Stomach (tissue), 9 donors: ENCODE data around the gene IFRD2. TPM values are rescaled to one million over a fixed set of nuclear protein-coding genes. Genes with fewer than 3 reads are reported as not detected.
A peak's percentile ranks its signal among the peaks of the same experiment; 100 is the strongest.

ENCODE experiments used
- DNase-seq, 2 donors: peaks; one replicate each; pipeline versions ENCODE4 v3.0.0 to v3.0.0-alpha.2; 2013 to 2019
- H3K27ac ChIP-seq, 5 donors: fragments of 200-600 bp in 4 of 5; sonication (generic) in 4 of 5; one replicate each; pipeline ENCODE4 v1.5.1; 2013 to 2019; ENCODE audit warnings: mild to moderate bottlenecking in 1 of 5, moderate library complexity in 1 of 5
- H3K27me3 ChIP-seq, 3 donors: fragments of 200-600 bp; sonication (generic); one replicate each; pipeline ENCODE4 v1.5.1; 2017 to 2019; ENCODE audit warnings: mixed run types in 1 of 3
- H3K36me3 ChIP-seq, 4 donors: fragments of 200-600 bp; sonication (generic); 1 replicate in 3 of 4; 2 replicates in 1 of 4; pipeline ENCODE4 v1.5.1; 2016 to 2019
- H3K4me1 ChIP-seq, 4 donors: fragments of 200-600 bp; sonication (generic); one replicate each; pipeline ENCODE4 v1.5.1; 2016 to 2019
- H3K4me3 ChIP-seq, 4 donors: fragments of 200-600 bp; sonication (generic) in 3 of 4; one replicate each; pipeline ENCODE4 v1.5.1; 2016 to 2019; ENCODE audit warnings: mild to moderate bottlenecking in 1 of 4
- H3K9me3 ChIP-seq, 4 donors: fragments of 200-600 bp; sonication (generic); one replicate each; pipeline ENCODE4 v1.5.1; 2016 to 2019
- CTCF ChIP-seq, 7 experiments: fragments of 450-650 bp in 4 of 7; fragments of 200-600 bp in 3 of 7; sonication (generic) in 3 of 7; IDR thresholded peaks; one replicate each; pipeline ENCODE4 v1.5.1; 2016 to 2019; ENCODE audit warnings: antibody characterized with exemption in 7 of 7, control low read depth in 2 of 7, mild to moderate bottlenecking in 1 of 7
- EP300 ChIP-seq: sonication (generic); formaldehyde crosslinking; IDR thresholded peaks from one replicate; pipeline ENCODE4 v1.6.1; 2017; ENCODE audit warnings: antibody characterized with exemption
- POLR2A ChIP-seq, 4 donors: fragments of 450-650 bp; IDR thresholded peaks; one replicate each; pipeline ENCODE4 v1.6.1; 2016; ENCODE audit warnings: antibody characterized with exemption in 4 of 4, control low read depth in 2 of 4, mild to moderate bottlenecking in 1 of 4, moderate library complexity in 1 of 4
- POLR2AphosphoS5 ChIP-seq, 3 donors: sonication (generic); formaldehyde crosslinking; IDR thresholded peaks; one replicate each; pipeline ENCODE4 v1.6.1; 2016; ENCODE audit warnings: antibody characterized with exemption in 3 of 3
- WGBS, 5 donors: extraction: QIAGEN DNeasy Blood & Tissue Kit in 3 of 5; methylation state at CpG; one replicate each; pipeline versions ENCODE4 v1.1.5 to v1.1.7; 2013 to 2018; 5-methylcytosine and 5-hydroxymethylcytosine counted together
- intact Hi-C: fragments of 100-400 bp; cut with DNase I; formaldehyde crosslinking; loops from one replicate; pipeline ENCODE4 v1.15.1; 2023; ENCODE audit warnings: low total_unique reads
- polyA plus RNA-seq, 3 donors: library from polyadenylated mRNA; stranded (reverse); fragments of 200-250 nt; gene quantifications; one replicate each; pipeline ENCODE4 v1.2.3, GENCODE V29; 2013
- total RNA-seq, 5 donors: library from RNA; depleted of rRNA; stranded (reverse); fragments of >200 nt; gene quantifications; one replicate each; pipeline versions ENCODE4 v1.1.0 to v1.2.3, GENCODE V29; 2014 to 2016
- donor health status: healthy with polysubstance abuse.
- donor health status: Bipolar disorder and iron deficiency.
- donor health status: healthy.

Gene IFRD2
- total and polyA plus RNA-seq, 8 donors = 69.9 to 254 (median 113) TPM

DNA sequence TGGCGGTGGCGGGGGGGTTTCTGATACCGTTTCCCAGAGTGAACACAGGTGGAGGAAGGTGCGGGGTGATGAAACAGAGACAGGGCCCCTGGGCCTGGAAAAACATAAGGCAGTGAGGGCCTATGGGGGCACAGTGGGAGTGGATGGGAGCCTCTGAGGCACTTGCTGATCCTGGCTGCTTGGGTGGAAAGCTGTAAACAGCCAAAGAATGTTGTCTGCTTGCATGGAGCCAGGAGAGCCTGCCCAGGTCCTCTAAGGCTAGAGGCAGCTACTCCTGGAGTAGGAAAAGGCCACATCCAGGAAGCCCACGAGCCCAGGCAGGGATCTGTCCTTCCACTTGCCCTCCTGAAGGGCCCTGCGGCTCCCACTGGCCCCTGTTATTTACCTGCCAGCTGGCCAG lies 26.2 kb downstream of the IFRD2 start:
- no peak for DNase-seq
- H3K27ac ChIP-seq = peak overlapping the region; percentile 88 to 98 (median 95)
- no peaks in the 10 kb centered on the region for H3K9me3 ChIP-seq
- WGBS, 5 donors = 54 to 73% (median 62%) methylated on average over 5 to 6 of the region's 6 CpGs
- peaks cover 0 to 6% (median 0%) of the 10 kb centered on the region in 3 donors for H3K27me3 ChIP-seq
- H3K4me3 ChIP-seq = peak overlapping the region; percentile 34 to 52 (median 45)
- H3K36me3 ChIP-seq = peaks cover 0 to under 1% (median 0%) of the 10 kb centered on the region in 4 donors
- H3K4me1 ChIP-seq = peaks cover 63 to 92% (median 79%) of the 10 kb centered on the region in 4 donors
- TF ChIP-seq EP300 (no peak), CTCF (IDR thresholded peaks at IDR 0.05) (no peak), POLR2A (IDR thresholded peaks at IDR 0.05) (no peak), POLR2AphosphoS5 (IDR thresholded peaks at IDR 0.05) (no peak)
- intact Hi-C loops = no loop called here

GRCh38 chr3:50265571-50265970 lies 26.7 kb downstream of the IFRD2 start:
- Histone ChIP-seq H3K4me1 (peaks cover 63 to 92% (median 79%) of the 10 kb centered on the region in 4 donors), H3K9me3 (no peaks in the 10 kb centered on the region), H3K36me3 (no peaks in the 10 kb centered on the region), H3K27ac (peak overlapping the region; percentile 88 to 98 (median 95)), H3K27me3 (peaks cover 0 to 6% (median 0%) of the 10 kb centered on the region in 3 donors), H3K4me3 (peak overlapping the region in 1 of 4 donors; percentile 45)
- DNase-seq = no peak
- intact Hi-C loops = no loop called here
- WGBS, 5 donors = 35 to 62% (median 50%) methylated on average over 1 of the region's 1 CpG
- TF ChIP-seq POLR2A (IDR thresholded peaks at IDR 0.05) = no peak
- TF ChIP-seq POLR2AphosphoS5 (IDR thresholded peaks at IDR 0.05) = no peak
- no peak for TF ChIP-seq EP300
- TF ChIP-seq CTCF (IDR thresholded peaks at IDR 0.05) = no peak

- DNase-seq = peak in 1 of 2 donors; percentile 76
- Histone ChIP-seq H3K27me3 (peaks cover 0 to 6% (median 0%) of the 10 kb centered on the region in 3 donors), H3K4me1 (peaks cover 64 to 90% (median 78%) of the 10 kb centered on the region in 4 donors), H3K36me3 (no peaks in the 10 kb centered on the region), H3K27ac (peak overlapping the region; percentile 88 to 98 (median 95)), H3K9me3 (no peaks in the 10 kb centered on the region), H3K4me3 (no peak overlapping the region)
- 48 to 62% (median 53%) methylated on average over 6 to 7 of the region's 7 CpGs for WGBS, 5 donors
- no peak for TF ChIP-seq POLR2A (IDR thresholded peaks at IDR 0.05)
- TF ChIP-seq POLR2AphosphoS5 (IDR thresholded peaks at IDR 0.05) = peak in 1 of 3 donors; percentile 7
- intact Hi-C loops = no loop called here
These were observed 27.2 kb downstream of the IFRD2 start for GRCh38 chr3:50264964-50265485.

DNA sequence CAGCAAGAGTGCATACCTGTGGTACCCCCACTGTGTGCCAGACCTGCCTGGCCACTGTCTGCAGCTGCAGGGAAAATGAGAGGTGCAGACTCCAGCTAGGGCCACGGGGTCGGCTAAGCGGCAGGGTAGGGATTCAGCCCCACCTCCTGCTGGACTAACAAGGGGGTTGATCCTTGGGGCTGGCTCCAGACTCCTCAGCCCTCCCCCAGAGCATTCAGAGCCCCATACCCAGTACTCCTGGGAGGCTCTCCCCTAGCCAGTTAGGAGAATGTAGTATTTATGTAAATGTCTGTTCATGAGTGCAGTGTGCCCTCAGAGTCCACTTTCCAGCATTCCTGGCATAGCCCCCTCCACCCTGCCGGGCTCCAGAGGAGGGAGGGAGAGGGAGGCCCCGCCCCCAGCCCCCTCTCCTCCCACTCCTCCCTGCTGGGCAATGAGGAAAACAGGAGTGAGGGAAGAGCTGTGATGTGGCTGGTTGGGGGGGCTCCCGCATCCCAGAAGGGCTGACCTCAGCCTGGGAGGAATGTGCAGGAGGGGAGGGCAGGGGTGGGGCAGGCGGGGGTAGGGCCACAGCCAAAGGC lies 27.8 kb downstream of the IFRD2 start:
- no peak overlapping the region for H3K4me3 ChIP-seq
- intact Hi-C loops = no loop called here
- peaks cover 0 to 6% (median 0%) of the 10 kb centered on the region in 3 donors for H3K27me3 ChIP-seq
- H3K36me3 ChIP-seq = no peaks in the 10 kb centered on the region
- whole genome bisulfite sequencing, 5 donors = 9 to 31% (median 15%) methylated on average over 5 to 7 of the region's 7 CpGs
- no peak for TF ChIP-seq CTCF (IDR thresholded peaks at IDR 0.05)
- peak in 1 of 3 donors; percentile 59 for TF ChIP-seq POLR2AphosphoS5 (IDR thresholded peaks at IDR 0.05)
- peaks cover 65 to 89% (median 78%) of the 10 kb centered on the region in 4 donors for H3K4me1 ChIP-seq
- no peaks in the 10 kb centered on the region for H3K9me3 ChIP-seq
- peak; percentile 65 to 97 for DNase-seq
- H3K27ac ChIP-seq = peak overlapping the region; percentile 88 to 98 (median 95)
